DOHH2 (cell line): ENCODE results near the gene OR6M1.

ENCODE experiments used
- H3F3A ChIP-seq: fragments of 200-600 bp; sonication (generic), shearing (Covaris generic); 2 replicates; pipeline ENCODE4 v1.6.0; 2016; ENCODE audit warnings: antibody characterized with exemption, mild to moderate bottlenecking; ENCODE audit not compliant: control insufficient read depth, insufficient read depth
- H3K27ac ChIP-seq: fragments of 200-600 bp; sonication (generic); 2 replicates; pipeline ENCODE4 v1.5.1; 2014; ENCODE audit warnings: low read depth, mild to moderate bottlenecking, low read length, moderate library complexity
- H3K27me3 ChIP-seq: fragments of 200-600 bp; sonication (generic); 2 replicates; pipeline ENCODE4 v1.6.1; 2014; ENCODE audit warnings: mild to moderate bottlenecking, low read length, mixed read lengths; ENCODE audit not compliant: control insufficient read depth
- H3K36me3 ChIP-seq: fragments of 200-600 bp; sonication (generic); 2 replicates; pipeline ENCODE4 v1.6.1; 2014; ENCODE audit warnings: mild to moderate bottlenecking, low read length, moderate library complexity, mixed read lengths; ENCODE audit not compliant: control insufficient read depth
- H3K4me1 ChIP-seq: fragments of 200-600 bp; sonication (generic); 2 replicates; pipeline ENCODE4 v1.6.1; 2014; ENCODE audit warnings: mild to moderate bottlenecking, low read length, mixed read lengths; ENCODE audit not compliant: control insufficient read depth
- H3K4me2 ChIP-seq: fragments of 200-600 bp; sonication (generic); 2 replicates; pipeline ENCODE4 v1.6.0; 2014; ENCODE audit warnings: mild to moderate bottlenecking, low read length, moderate library complexity
- H3K4me3 ChIP-seq: fragments of 200-600 bp; sonication (generic); 2 replicates; pipeline ENCODE4 v1.5.1; 2014; ENCODE audit warnings: mild to moderate bottlenecking, low read length, mixed read lengths
- H3K79me2 ChIP-seq: fragments of 200-600 bp; sonication (generic); 2 replicates; pipeline ENCODE4 v1.6.1; 2014; ENCODE audit warnings: mild to moderate bottlenecking, low read length, mixed read lengths; ENCODE audit not compliant: control insufficient read depth
- H3K9me2 ChIP-seq: fragments of 200-600 bp; sonication (generic); replicated peaks from 2 replicates; pipeline ENCODE4 v1.6.1; 2014; ENCODE audit warnings: mild to moderate bottlenecking, low read length, mixed read lengths; ENCODE audit not compliant: control insufficient read depth
- H3K9me3 ChIP-seq: fragments of 200-600 bp; sonication (generic); 2 replicates; pipeline ENCODE4 v1.6.1; 2014; ENCODE audit warnings: antibody characterized with exemption, low read length, mixed read lengths; ENCODE audit not compliant: control insufficient read depth, insufficient read depth
- H4K20me1 ChIP-seq: fragments of 200-600 bp; sonication (generic); 2 replicates; pipeline ENCODE4 v1.6.0; 2014; ENCODE audit warnings: low read depth, mild to moderate bottlenecking, antibody characterized with exemption, low read length, moderate library complexity; ENCODE audit not compliant: control insufficient read depth, insufficient read depth
- EZH2phosphoT487 ChIP-seq: fragments of 200-600 bp; sonication (generic); IDR thresholded peaks from 2 replicates; pipeline ENCODE4 v1.6.1; 2017; ENCODE audit warnings: borderline replicate concordance, mild to moderate bottlenecking, antibody characterized with exemption, low read length, moderate library complexity, mixed read lengths
- TF ChIP-seq, protein P1 (sequence below): fragments of 200-600 bp; sonication (generic); IDR thresholded peaks from one replicate; pipeline ENCODE4 v1.5.1; 2014; ENCODE audit warnings: antibody characterized with exemption, mild to moderate bottlenecking, low read depth, low read length; ENCODE audit not compliant: poor library complexity, severe bottlenecking

Gene OR6M1, protein sequence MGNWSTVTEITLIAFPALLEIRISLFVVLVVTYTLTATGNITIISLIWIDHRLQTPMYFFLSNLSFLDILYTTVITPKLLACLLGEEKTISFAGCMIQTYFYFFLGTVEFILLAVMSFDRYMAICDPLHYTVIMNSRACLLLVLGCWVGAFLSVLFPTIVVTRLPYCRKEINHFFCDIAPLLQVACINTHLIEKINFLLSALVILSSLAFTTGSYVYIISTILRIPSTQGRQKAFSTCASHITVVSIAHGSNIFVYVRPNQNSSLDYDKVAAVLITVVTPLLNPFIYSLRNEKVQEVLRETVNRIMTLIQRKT

DNA sequence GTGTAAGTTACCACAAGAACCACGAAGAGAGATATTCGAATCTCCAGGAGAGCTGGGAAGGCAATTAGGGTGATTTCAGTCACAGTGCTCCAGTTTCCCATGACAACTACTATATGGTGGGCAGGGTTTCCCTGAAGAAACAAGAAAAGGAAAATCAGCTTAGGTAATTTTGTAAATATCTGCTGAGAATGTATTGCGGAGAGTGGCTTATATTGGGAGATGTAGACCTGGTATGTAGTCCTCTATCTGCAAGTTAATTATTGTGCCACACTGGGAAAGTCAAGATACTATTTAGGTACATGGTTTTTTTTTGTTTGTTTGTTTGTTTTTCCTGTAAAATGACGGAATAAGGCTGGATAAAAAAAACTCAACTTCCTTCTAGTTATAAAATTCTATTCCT lies at the start of gene OR6M1:
Gene OR6M1 (minus strand): TSS at position 101 of the 400 bp plus-strand sequence. CDS start 0 bp downstream, at position 101.
- H3K9me2 ChIP-seq, result no peaks in the 10 kb centered on the region
- no peaks in the 10 kb centered on the region for H3K36me3 ChIP-seq
- H3K4me2 ChIP-seq, result no peak within 1 kb of the TSS
- H3K4me1 ChIP-seq, result no peaks in the 10 kb centered on the region
- H3K79me2 ChIP-seq, result no peaks in the 10 kb centered on the region
- H3K4me3 ChIP-seq, result no peak within 1 kb of the TSS
- no peaks in the 10 kb centered on the region for H3F3A ChIP-seq
- H3K9me3 ChIP-seq, result no peaks in the 10 kb centered on the region
- TF ChIP-seq EZH2phosphoT487, result no peak
- TF ChIP-seq, protein P1, sequence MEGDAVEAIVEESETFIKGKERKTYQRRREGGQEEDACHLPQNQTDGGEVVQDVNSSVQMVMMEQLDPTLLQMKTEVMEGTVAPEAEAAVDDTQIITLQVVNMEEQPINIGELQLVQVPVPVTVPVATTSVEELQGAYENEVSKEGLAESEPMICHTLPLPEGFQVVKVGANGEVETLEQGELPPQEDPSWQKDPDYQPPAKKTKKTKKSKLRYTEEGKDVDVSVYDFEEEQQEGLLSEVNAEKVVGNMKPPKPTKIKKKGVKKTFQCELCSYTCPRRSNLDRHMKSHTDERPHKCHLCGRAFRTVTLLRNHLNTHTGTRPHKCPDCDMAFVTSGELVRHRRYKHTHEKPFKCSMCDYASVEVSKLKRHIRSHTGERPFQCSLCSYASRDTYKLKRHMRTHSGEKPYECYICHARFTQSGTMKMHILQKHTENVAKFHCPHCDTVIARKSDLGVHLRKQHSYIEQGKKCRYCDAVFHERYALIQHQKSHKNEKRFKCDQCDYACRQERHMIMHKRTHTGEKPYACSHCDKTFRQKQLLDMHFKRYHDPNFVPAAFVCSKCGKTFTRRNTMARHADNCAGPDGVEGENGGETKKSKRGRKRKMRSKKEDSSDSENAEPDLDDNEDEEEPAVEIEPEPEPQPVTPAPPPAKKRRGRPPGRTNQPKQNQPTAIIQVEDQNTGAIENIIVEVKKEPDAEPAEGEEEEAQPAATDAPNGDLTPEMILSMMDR, result no peak
- no peak within 1 kb of the TSS for H3K27ac ChIP-seq
- H4K20me1 ChIP-seq, result no peaks in the 10 kb centered on the region
- no peaks in the 10 kb centered on the region; the same call in 1 of the 2 replicates for H3K27me3 ChIP-seq

DNA sequence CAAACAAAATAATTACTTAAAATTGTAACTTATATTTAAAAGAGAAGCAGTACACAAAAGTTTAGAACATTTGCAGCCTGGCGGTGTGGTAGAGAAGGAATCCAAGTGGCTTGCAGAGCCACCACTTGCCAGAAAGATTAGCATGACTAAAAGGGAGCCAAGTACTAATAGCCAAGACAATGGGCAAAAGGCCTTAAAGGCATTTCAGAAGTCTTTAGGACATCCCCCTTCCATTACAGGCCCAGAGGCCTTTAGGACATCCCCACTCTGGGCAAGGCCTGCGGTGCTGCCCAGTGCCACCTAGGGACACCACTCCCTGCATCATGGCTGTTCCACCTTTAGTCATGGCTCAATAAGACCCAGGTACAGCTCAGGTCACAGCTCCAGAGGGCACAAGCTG lies 46.9 kb upstream of the OR6M1 start:
- Histone ChIP-seq H3F3A (no peaks in the 10 kb centered on the region), H3K79me2 (no peaks in the 10 kb centered on the region), H3K27ac (no peak overlapping the region), H3K4me1 (no peaks in the 10 kb centered on the region), H3K36me3 (no peaks in the 10 kb centered on the region), H3K27me3 (no peaks in the 10 kb centered on the region), H3K9me2 (no peaks in the 10 kb centered on the region), H3K9me3 (no peaks in the 10 kb centered on the region), H3K4me2 (no peak overlapping the region), H3K4me3 (no peak overlapping the region), H4K20me1 (no peaks in the 10 kb centered on the region)
- TF ChIP-seq, protein P1, result no peak
- no peak for TF ChIP-seq EZH2phosphoT487

DNA sequence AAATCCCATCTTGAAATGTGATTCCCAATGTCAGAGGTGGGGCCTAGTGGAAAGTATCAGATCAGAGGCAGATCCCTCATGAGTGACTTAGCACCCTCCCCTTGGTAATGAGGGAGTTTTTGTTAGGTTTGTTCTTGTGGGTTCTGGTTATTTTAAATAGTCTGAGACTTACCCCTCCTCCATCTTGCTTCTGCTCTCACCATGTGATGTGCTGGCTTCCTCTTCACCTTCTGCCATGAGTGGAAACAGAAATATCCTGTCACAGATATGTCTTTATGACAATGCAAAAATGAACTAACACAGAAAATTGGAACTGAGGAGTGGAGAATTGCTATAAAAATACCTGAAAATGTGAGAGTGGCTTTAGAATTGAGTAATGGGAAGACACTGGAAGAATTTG lies 46.2 kb upstream of the OR6M1 start:
- Histone ChIP-seq H4K20me1 (no peaks in the 10 kb centered on the region), H3K4me3 (no peak overlapping the region), H3K27me3 (no peaks in the 10 kb centered on the region), H3K36me3 (no peaks in the 10 kb centered on the region), H3K4me1 (no peaks in the 10 kb centered on the region), H3K9me3 (no peaks in the 10 kb centered on the region), H3K9me2 (no peaks in the 10 kb centered on the region), H3K4me2 (no peak overlapping the region), H3F3A (no peaks in the 10 kb centered on the region), H3K79me2 (no peaks in the 10 kb centered on the region), H3K27ac (no peak overlapping the region)
- TF ChIP-seq, protein P1, result no peak
- no peak for TF ChIP-seq EZH2phosphoT487
